Measurements from ENCODE around the gene USP40.

USP40 gene

DNA sequence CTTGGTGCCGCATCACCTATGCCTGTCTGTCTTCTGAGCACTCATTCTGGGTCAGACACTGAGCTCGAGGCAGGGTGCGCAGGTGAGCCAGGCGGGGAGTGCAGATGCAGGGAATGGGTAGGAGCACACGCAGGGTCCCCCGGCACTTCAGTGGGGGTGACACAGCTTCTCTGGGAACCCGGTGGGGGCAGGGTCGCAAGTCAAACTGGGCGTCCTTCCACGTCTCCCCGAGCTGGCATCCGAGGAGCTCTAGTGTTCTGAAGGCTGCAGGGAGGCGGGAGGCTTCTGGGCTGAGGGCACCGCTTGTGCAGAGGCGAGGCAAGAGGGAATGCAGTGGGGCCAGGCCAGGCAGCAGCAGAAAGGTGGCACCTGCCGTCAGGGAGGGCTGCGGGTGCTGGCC is 126.3 kb downstream of the USP40 start:
- TF ChIP-seq, protein P1, sequence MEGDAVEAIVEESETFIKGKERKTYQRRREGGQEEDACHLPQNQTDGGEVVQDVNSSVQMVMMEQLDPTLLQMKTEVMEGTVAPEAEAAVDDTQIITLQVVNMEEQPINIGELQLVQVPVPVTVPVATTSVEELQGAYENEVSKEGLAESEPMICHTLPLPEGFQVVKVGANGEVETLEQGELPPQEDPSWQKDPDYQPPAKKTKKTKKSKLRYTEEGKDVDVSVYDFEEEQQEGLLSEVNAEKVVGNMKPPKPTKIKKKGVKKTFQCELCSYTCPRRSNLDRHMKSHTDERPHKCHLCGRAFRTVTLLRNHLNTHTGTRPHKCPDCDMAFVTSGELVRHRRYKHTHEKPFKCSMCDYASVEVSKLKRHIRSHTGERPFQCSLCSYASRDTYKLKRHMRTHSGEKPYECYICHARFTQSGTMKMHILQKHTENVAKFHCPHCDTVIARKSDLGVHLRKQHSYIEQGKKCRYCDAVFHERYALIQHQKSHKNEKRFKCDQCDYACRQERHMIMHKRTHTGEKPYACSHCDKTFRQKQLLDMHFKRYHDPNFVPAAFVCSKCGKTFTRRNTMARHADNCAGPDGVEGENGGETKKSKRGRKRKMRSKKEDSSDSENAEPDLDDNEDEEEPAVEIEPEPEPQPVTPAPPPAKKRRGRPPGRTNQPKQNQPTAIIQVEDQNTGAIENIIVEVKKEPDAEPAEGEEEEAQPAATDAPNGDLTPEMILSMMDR (IDR thresholded peaks at IDR 0.05): no peak
- Mint-ChIP-seq H3K4me3 (no peak overlapping the region), H3K9me3 (no peaks in the 10 kb centered on the region), H3K4me1 (peaks cover 14% of the 10 kb centered on the region), H3K27me3 (ENCODE audit: low read depth, poor library complexity) (peaks cover 3% of the 10 kb centered on the region), H3K27ac (no peak overlapping the region), H3K36me3 (ENCODE audit: low read depth) (peaks cover 30% of the 10 kb centered on the region)
- DNase-seq: no peak

DNA sequence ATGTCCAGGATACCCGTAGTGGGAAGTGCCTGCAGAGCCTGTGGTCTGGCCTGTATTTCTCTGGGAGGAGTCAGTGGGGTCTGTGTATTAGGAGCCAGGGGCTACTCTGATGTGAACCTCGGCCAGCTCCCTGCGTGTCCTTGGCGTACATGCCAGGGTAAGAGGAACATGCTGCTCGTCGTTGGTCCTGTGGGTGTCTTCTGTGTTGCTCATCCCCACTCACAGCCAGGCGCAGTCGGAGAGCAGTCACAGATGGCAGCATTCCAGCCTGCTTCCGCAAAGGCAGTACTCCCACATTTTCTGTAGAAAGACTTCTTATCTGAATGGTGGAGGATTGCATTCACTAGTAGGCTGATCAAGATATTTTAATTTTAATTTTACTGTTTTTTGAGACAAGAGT is 127.4 kb downstream of the USP40 start:
- TF ChIP-seq, protein P1 (IDR thresholded peaks at IDR 0.05): no peak
- DNase-seq: no peak
- no peaks in the 10 kb centered on the region for H3K9me3 Mint-ChIP-seq
- peaks cover 20% of the 10 kb centered on the region for H3K36me3 Mint-ChIP-seq (ENCODE audit: low read depth)
- H3K4me1 Mint-ChIP-seq: peaks cover 19% of the 10 kb centered on the region
- peaks cover 3% of the 10 kb centered on the region for H3K27me3 Mint-ChIP-seq (ENCODE audit: low read depth, poor library complexity)
- H3K4me3 Mint-ChIP-seq: no peak overlapping the region
- H3K27ac Mint-ChIP-seq: no peak overlapping the region

DNA sequence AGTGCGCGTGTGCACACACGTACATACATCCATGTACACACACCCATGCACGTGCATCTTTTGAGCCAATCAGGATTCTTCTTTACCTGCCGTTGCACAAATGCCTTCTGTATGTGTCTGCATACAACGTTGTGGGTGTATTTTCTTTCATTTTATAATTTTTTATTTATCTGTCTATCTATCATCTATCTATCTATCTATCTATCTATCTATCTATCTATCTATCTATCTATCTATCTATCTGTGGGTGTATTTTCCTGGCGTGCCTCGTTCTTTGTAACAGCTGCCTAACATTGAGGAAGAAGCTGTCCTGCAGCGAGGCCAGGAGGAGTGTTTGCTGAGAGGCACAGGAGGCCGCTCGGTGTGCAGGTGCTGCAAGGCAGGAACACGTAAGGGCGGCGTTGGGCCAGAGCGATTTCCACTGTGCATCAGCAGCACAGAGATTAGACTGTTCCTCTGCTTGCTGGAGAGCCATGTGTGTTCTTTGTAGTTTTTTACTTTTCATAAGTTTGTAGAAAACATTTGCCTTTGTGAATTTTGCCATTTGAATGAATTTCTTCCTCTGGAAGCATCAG is 127.9 kb downstream of the USP40 start:
- H3K4me1 Mint-ChIP-seq: peaks cover 17% of the 10 kb centered on the region
- DNase-seq: no peak
- no peaks in the 10 kb centered on the region for H3K9me3 Mint-ChIP-seq
- peaks cover 3% of the 10 kb centered on the region for H3K27me3 Mint-ChIP-seq (ENCODE audit: low read depth, poor library complexity)
- peaks cover 18% of the 10 kb centered on the region for H3K36me3 Mint-ChIP-seq (ENCODE audit: low read depth)
- H3K4me3 Mint-ChIP-seq: no peak overlapping the region
- no peak overlapping the region for H3K27ac Mint-ChIP-seq
- TF ChIP-seq, protein P1 (IDR thresholded peaks at IDR 0.05): no peak

DNA sequence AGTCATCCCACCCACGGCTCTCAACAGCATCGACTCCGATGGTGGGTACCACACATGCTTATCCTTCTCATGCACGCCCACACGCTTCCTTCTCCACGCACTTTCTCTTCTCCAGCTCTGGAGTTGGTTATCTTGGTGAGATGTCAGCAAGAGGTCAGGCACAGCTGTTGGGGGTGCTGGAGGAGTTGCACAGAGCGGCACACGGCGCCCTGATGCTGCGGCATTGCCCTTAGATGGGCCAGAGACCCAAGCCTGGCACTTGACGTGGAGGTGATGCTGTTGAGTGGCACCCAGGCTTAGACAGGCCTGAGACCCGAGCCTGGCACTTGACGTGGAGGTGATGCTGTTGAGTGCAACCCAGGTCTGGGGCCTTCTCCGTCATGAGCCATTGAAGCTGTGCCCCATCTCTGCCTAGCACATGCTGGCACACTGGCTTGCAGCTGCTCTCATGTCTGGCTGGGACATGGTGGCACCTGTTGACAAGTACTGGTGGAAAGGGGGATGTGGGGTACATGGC is 129.1 kb downstream of the USP40 start:
- no peak for DNase-seq
- Mint-ChIP-seq H3K4me1 (peaks cover 12% of the 10 kb centered on the region), H3K4me3 (no peak overlapping the region), H3K36me3 (ENCODE audit: low read depth) (peaks cover 17% of the 10 kb centered on the region), H3K27ac (no peak overlapping the region), H3K27me3 (ENCODE audit: low read depth, poor library complexity) (peaks cover 3% of the 10 kb centered on the region), H3K9me3 (no peaks in the 10 kb centered on the region)
- TF ChIP-seq, protein P1 (IDR thresholded peaks at IDR 0.05): no peak

DNA sequence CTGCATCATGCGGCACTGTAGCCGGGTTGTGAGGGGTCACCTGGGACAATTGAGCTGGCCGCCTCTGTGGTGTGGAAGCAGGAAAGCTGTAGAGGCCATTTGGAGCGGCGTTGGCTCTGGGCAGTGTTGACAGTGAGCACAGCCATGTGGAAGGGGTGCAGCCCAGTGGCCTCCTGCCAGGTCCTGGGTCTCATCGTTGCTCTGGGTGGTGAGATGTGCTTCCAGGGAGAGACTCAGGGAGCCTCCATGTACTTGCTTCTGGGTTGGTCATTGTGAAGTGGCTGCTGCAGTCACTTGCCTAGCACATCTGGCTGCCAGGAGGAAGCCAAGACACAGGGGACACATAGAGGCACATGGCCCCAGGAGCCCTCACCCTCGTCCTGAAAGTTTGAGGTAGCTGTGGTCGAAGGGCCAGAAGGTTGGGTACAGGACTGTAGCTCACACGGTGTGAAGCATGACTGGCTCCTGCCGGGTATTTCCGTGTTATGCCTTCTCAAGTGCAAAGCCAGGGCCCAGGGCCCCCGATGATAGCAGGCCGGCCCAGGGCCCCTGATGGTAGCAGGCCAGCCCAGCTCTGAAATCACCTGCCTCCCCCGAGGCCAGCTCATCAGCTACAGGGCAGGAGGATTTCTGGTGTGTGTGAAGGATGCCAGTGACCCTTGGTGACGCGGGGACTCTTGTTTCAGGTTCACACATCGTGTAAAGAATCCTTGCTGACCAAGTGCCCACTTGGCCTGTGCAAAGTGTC is 129.7 kb downstream of the USP40 start:
- H3K36me3 Mint-ChIP-seq (ENCODE audit: low read depth): peaks cover 20% of the 10 kb centered on the region
- peaks cover 2% of the 10 kb centered on the region for H3K27me3 Mint-ChIP-seq (ENCODE audit: low read depth, poor library complexity)
- no peak overlapping the region for H3K4me3 Mint-ChIP-seq
- no peak overlapping the region for H3K27ac Mint-ChIP-seq
- peaks cover under 1% of the 10 kb centered on the region for H3K9me3 Mint-ChIP-seq
- TF ChIP-seq, protein P1 (IDR thresholded peaks at IDR 0.05): no peak
- DNase-seq: no peak
- H3K4me1 Mint-ChIP-seq: peaks cover 12% of the 10 kb centered on the region
